ENCODE data around the gene OR51G1.
"Not testable (repeated sequence)": the region's sequence is repeated elsewhere in the genome, so short reads cannot be mapped to it uniquely, and the experiment has no call there.

OR51G1 gene

GRCh38 chr11:4924239-4924638 is at the start of gene OR51G1:
Gene OR51G1 (minus strand): TSS chr11:4924339. CDS start chr11:4924339, 0 bp downstream.
- no peak for DNase-seq

DNA sequence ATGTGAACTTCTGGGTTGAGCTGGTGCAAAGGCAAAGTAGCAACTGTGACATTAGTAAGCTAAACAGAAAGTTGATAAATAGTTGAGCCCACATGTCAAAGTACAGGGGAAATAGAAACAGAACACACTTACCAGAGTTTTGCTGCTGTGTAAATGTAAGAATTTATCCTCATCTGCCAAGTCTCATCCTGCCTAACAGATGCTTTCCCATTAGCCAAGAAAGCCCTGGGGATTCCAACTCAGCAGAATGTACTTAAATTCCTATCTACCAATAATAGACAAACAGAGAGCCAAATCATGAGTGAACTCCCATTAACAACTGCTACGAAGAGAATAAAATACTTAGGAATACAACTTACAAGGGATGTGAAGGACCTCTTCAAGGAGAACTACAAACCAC is 38.7 kb upstream of the OR51G1 start:
- DNase-seq = no peak

DNA sequence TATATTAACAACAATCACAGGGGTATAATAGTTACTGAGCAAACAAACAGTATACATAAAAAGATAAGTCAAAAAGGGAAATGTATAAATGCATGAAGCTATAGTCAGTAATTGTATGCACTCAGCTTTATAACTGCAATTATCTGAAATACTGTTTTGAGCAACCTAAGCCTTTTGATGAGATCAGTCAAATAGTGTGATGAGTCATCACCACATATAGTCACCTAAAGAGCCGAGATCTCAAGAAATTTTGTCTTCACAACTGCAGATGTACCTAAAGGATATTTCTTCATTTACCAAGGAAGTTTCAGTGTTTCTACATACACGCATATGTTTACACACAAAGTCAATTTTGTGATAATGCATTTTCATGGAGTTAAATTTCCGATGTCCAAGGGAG is 36.7 kb upstream of the OR51G1 start:
- DNase-seq = no peak

GRCh38 chr11:4957396-4957795 is 33.3 kb upstream of the OR51G1 start:
- DNase-seq = no peak

GRCh38 chr11:4955613-4956012 is 31.5 kb upstream of the OR51G1 start, which contains the start of gene OR51A2:
Gene OR51A2 (minus strand): TSS chr11:4955713. CDS start chr11:4955713, 0 bp downstream.
- DNase-seq = not testable (repeated sequence)

DNA sequence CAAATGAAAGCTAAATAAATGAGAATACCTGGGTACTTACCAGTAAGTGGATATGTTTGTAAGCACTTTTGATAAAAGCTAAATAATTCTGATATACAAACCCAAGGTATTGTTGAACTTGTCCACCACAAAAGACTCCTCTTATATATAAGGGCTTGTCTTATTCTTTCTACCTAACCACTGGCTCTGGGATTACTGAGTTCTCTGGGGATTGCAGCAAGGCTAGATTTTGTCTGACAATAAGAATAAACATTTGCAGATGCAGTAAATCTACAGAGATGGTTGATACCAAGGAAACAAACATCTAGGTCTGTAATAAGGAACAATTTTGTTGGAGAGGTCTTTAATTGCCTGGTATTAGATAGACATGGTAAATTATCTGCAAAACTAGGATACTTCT is 23.4 kb upstream of the OR51G1 start, which contains the start of gene OR51A4:
Gene OR51A4 (minus strand): TSS at position 101 of the 400 bp plus-strand sequence. CDS start 505 bp downstream, outside the sequence.
- DNase-seq = no peak

DNA sequence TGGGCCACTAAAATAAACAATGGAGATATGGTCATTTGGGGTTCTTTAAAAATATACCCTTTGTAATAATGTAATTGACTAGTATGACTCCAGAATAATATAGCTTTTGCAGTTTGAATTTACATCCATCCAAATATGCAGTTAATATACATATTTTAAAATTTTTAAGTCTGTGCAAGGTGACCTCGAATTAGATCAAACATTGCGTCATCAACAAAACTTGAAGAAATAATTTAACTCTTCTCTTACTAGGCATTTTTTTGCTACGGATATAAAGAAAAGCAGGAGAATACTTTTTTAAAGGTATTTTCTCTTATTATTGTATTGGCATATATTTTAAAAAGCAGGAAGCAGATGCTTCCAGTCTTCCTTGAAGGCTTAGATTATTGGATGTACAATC is 12.6 kb upstream of the OR51G1 start:
- DNase-seq = no peak

DNA sequence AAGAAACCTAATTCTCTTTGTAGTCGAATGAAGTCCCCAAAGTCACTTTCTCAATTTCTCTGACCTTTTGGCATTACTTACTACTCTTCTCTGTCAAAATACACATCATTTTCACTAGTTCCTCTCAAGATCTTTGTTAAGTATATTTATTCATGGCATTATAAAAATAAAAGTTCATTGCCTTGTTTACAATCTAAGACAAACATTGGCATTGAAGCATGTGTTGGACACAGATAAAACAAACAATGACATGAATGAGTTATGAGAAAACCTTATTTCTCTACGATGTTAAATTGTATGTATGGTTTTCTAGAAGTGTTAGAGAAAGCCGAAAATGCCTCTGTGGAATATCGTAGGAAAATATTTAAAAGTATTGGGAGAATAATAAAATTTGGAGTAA is 8.6 kb upstream of the OR51G1 start:
- no peak for DNase-seq

DNA sequence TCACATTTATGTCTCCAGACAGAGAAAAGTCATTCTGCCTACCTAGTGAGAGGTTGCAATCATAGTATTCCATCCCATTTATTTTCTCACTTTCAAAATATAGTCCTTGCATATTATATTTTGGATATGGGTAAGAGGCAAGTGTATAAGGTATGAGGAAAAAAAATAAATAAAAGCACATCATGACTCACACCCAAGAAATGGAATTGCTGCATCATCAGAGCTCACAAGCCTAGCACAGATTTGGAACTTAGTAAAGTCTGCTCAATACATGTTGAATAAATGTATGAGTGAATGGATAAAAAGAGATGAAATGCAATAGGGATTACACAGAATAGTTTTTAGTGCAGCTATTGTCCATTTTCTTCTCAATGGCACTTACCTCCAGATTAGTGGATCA is 2.5 kb upstream of the OR51G1 start:
- DNase-seq = no peak

- no peak for DNase-seq
Observed at GRCh38 chr11:4922304-4922703, 1.8 kb downstream of the OR51G1 start.

- no peak for DNase-seq
Observed at GRCh38 chr11:4921796-4922195, 2.3 kb downstream of the OR51G1 start.

GRCh38 chr11:4919250-4919649 is 4.9 kb downstream of the OR51G1 start, which contains the start of gene OR51G2:
Gene OR51G2 (minus strand): TSS chr11:4919350. CDS start chr11:4915663, 3,687 bp downstream.
- no peak for DNase-seq

GRCh38 chr11:4916581-4916980 is 7.6 kb downstream of the OR51G1 start:
- no peak for DNase-seq

- no peak for DNase-seq
Observed at GRCh38 chr11:4903484-4903883, 20.7 kb downstream of the OR51G1 start, which contains the start of gene OR51A7. Gene OR51A7 (plus strand): TSS chr11:4903783. CDS start chr11:4907370, 3,587 bp downstream.

GRCh38 chr11:4891996-4892640 is 32.0 kb downstream of the OR51G1 start:
- DNase-seq = no peak

GRCh38 chr11:4890279-4890678 is 33.9 kb downstream of the OR51G1 start:
- DNase-seq = no peak

DNA sequence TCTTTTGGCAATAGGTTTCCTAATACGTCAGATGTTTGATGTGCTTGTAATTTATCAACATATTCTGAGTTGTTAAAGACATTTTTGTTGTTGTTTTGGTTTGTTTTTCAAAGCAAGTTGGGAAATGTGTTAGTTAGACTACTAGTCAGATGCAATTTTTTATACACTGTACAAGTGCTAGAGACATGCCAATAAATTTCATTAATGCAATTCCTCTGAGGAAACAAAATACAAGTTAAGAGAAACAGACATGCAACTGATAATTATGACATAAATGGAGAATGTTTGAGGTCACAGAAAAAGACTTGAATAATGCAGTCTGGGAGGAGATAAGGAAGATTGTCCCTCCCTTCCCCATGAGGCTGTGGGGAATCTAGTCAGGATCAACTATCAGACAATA is 36.5 kb downstream of the OR51G1 start:
- DNase-seq = no peak

DNA sequence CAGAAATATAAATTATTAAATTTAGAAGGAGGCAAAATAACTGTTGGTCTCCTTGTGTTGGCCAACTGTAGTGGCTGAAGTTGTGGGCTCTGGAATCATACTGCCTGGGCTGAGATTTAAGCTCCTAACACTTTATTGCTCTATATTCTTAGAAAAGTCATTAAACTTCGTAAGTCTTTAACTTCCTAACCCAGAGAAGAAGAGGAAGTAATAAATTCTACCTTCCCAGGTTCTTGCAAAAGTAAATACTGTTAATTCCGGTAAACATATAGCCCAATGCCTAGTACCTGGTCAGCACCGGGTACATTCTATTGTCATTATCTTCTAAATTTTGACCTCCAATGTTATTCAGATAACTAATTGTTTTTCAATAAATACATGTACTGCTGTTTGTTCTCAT is 38.0 kb downstream of the OR51G1 start:
- no peak for DNase-seq

DNA sequence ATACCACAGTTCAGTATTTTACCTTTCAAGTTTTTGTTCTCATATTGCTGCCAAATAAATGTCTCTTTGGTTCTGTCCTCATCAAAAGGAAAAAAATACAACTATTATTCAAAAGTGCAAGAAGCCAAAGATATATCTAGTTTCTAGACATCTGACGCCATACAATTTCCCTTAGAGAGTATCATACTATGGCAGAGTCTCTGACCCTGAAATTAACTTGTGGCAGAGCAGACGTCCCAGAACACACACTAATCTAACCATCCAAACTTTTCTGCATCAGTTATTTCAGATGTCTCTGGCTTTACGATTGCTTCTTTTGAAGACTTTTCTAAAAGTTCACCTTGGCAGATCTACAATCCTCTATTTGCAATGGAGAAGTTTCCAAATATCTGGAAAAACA is 39.8 kb downstream of the OR51G1 start:
- DNase-seq = no peak

DNA sequence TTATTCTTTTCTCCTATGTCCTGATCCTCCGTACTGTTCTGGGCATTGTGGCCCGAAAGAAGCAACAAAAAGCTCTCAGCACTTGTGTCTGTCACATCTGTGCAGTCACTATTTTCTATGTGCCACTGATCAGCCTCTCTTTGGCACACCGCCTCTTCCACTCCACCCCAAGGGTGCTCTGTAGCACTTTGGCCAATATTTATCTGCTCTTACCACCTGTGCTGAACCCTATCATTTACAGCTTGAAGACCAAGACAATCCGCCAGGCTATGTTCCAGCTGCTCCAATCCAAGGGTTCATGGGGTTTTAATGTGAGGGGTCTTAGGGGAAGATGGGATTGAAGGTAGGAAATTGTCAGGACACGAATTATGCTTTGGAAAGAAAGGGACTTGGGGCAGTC is 41.6 kb downstream of the OR51G1 start:
- DNase-seq = no peak

- DNase-seq = no peak
Observed at GRCh38 chr11:4881860-4882500, 42.2 kb downstream of the OR51G1 start, which contains the start of gene OR51T1. Gene OR51T1 (plus strand): TSS chr11:4881900. CDS start chr11:4881900, 0 bp downstream.

- no peak for DNase-seq
Observed at GRCh38 chr11:4881188-4881587, 43.0 kb downstream of the OR51G1 start.
